ENCODE measurements around the gene FES.

- TF ChIP-seq POLR2A (IDR thresholded peaks at IDR 0.05): no peak
- TF ChIP-seq, protein P1, sequence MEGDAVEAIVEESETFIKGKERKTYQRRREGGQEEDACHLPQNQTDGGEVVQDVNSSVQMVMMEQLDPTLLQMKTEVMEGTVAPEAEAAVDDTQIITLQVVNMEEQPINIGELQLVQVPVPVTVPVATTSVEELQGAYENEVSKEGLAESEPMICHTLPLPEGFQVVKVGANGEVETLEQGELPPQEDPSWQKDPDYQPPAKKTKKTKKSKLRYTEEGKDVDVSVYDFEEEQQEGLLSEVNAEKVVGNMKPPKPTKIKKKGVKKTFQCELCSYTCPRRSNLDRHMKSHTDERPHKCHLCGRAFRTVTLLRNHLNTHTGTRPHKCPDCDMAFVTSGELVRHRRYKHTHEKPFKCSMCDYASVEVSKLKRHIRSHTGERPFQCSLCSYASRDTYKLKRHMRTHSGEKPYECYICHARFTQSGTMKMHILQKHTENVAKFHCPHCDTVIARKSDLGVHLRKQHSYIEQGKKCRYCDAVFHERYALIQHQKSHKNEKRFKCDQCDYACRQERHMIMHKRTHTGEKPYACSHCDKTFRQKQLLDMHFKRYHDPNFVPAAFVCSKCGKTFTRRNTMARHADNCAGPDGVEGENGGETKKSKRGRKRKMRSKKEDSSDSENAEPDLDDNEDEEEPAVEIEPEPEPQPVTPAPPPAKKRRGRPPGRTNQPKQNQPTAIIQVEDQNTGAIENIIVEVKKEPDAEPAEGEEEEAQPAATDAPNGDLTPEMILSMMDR (IDR thresholded peaks at IDR 0.05): no peak
Measured at GRCh38 chr15:90878660-90879059, 5.6 kb upstream of the FES start.
